H54 (cell line): ENCODE measurements around the gene CYP20A1.
"Not testable (repeated sequence)": the region's sequence is repeated elsewhere in the genome, so short reads cannot be mapped to it uniquely, and the experiment has no call there.

Experiments used
- DNase-seq: peaks from one replicate; pipeline ENCODE4 v3.0.0; 2011; ENCODE audit warnings: low spot score, mixed read lengths; ENCODE audit not compliant: insufficient read length
- FAIRE-seq: peaks from 3 replicates; lab custom pipeline; 2011; peaks lifted over from hg19 to GRCh38; lab: Jason Lieb, UNC
- POLR2A ChIP-seq: IDR thresholded peaks from 2 replicates; pipeline ENCODE4 v1.6.1; 2011; ENCODE audit warnings: low read depth, mild to moderate bottlenecking, low read length

The CYP20A1 gene

GRCh38 chr2:203238704-203239526, at the start of gene CYP20A1:
TSS of gene CYP20A1 (plus strand) at chr2:203239018. CDS start at chr2:203239063, 45 bp downstream.
- peak; percentile 92 for TF ChIP-seq POLR2A
- FAIRE-seq (no peak), DNase-seq (peak; percentile 87)

- not testable (repeated sequence) for FAIRE-seq, DNase-seq
Observed at GRCh38 chr2:203190547-203190946, 48.3 kb upstream of the CYP20A1 start.

- DNase-seq = not testable (repeated sequence)
Observed at GRCh38 chr2:203191026-203191425, 47.8 kb upstream of the CYP20A1 start.

GRCh38 chr2:203191961-203192360, 46.9 kb upstream of the CYP20A1 start:
- no peak for TF ChIP-seq POLR2A
- no peak for DNase-seq
- FAIRE-seq = no peak

More at GRCh38 chr2:203191026-203191425, 47.8 kb upstream of the CYP20A1 start:
- not testable (repeated sequence) for FAIRE-seq

GRCh38 chr2:203195331-203196036, 43.3 kb upstream of the CYP20A1 start:
- peak; percentile 36 for FAIRE-seq
- no peak for TF ChIP-seq POLR2A
- DNase-seq = no peak

GRCh38 chr2:203200866-203201265, 38.0 kb upstream of the CYP20A1 start:
- FAIRE-seq = peak; percentile 66
- DNase-seq = no peak
- TF ChIP-seq POLR2A = no peak

GRCh38 chr2:203201426-203201825, 37.4 kb upstream of the CYP20A1 start:
- DNase-seq (no peak), FAIRE-seq (no peak)
- TF ChIP-seq POLR2A = no peak

GRCh38 chr2:203209538-203209937, 29.3 kb upstream of the CYP20A1 start:
- no peak for DNase-seq
- no peak for TF ChIP-seq POLR2A
- FAIRE-seq = no peak

GRCh38 chr2:203225423-203226039, 13.3 kb upstream of the CYP20A1 start:
- peak; percentile 85 for FAIRE-seq
- TF ChIP-seq POLR2A = no peak

GRCh38 chr2:203229674-203230073, 9.1 kb upstream of the CYP20A1 start:
- DNase-seq, FAIRE-seq: not testable (repeated sequence)

More at GRCh38 chr2:203225423-203226039, 13.3 kb upstream of the CYP20A1 start:
- DNase-seq = no peak

- FAIRE-seq (no peak), DNase-seq (no peak)
- TF ChIP-seq POLR2A = no peak
Observed at GRCh38 chr2:203237346-203238238, 1.2 kb upstream of the CYP20A1 start.

GRCh38 chr2:203238292-203238703, 520 bp upstream of the CYP20A1 start:
- DNase-seq = no peak
- no peak for TF ChIP-seq POLR2A
- FAIRE-seq = no peak

- FAIRE-seq (no peak), DNase-seq (no peak)
- no peak for TF ChIP-seq POLR2A
Observed at GRCh38 chr2:203240491-203240890, 1.7 kb downstream of the CYP20A1 start.

GRCh38 chr2:203242518-203242917, 3.7 kb downstream of the CYP20A1 start:
- FAIRE-seq (no peak), DNase-seq (no peak)
- TF ChIP-seq POLR2A = no peak
